ENCODE results near the gene DENND1B.

DNA sequence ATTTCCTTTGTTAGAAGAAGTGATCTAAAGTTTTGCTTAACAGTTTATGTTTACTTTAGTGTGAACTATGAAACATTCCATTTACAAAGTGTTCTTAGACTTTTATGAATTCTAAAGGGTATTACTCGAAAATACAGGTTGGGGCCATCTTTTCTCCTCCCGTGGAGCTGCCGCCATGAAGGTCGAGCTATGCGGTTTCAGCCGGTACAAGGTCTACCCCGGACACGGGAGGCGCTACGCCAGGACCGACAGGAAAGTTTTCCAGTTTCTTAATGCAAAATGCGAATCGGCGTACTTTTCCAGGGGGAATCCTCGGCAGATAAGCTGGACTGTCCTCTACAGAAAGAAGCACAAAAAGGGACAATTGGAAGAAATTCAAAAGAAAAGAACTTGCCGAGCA is 39.8 kb downstream of the DENND1B start:
- TF ChIP-seq, protein P1, sequence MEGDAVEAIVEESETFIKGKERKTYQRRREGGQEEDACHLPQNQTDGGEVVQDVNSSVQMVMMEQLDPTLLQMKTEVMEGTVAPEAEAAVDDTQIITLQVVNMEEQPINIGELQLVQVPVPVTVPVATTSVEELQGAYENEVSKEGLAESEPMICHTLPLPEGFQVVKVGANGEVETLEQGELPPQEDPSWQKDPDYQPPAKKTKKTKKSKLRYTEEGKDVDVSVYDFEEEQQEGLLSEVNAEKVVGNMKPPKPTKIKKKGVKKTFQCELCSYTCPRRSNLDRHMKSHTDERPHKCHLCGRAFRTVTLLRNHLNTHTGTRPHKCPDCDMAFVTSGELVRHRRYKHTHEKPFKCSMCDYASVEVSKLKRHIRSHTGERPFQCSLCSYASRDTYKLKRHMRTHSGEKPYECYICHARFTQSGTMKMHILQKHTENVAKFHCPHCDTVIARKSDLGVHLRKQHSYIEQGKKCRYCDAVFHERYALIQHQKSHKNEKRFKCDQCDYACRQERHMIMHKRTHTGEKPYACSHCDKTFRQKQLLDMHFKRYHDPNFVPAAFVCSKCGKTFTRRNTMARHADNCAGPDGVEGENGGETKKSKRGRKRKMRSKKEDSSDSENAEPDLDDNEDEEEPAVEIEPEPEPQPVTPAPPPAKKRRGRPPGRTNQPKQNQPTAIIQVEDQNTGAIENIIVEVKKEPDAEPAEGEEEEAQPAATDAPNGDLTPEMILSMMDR (IDR thresholded peaks at IDR 0.05), result no peak
- TF ChIP-seq POLR2A (IDR thresholded peaks at IDR 0.05), result no peak
